NCI-H2196 (cell line): ENCODE data around the gene MYBPC2.
A peak's percentile ranks its signal among the peaks of the same experiment; 100 is the strongest.

Experiments
- DNase-seq: peaks from one replicate; lab custom pipeline; 2025; ENCODE audit not compliant: unreplicated experiment; lab: John Stamatoyannopoulos, UW

MYBPC2 gene

GRCh38 chr19:50409347-50409746, 23.3 kb upstream of the MYBPC2 start:
- DNase-seq = no peak

GRCh38 chr19:50410109-50410508, 22.6 kb upstream of the MYBPC2 start:
- no peak for DNase-seq

GRCh38 chr19:50412419-50412818, 20.3 kb upstream of the MYBPC2 start:
- no peak for DNase-seq

- DNase-seq = no peak
Observed at GRCh38 chr19:50413096-50413495, 19.6 kb upstream of the MYBPC2 start.

- no peak for DNase-seq
Observed at GRCh38 chr19:50413531-50413930, 19.2 kb upstream of the MYBPC2 start.

- DNase-seq = peak; percentile 5
Observed at GRCh38 chr19:50414864-50415660, 17.6 kb upstream of the MYBPC2 start.

- no peak for DNase-seq
Observed at GRCh38 chr19:50415661-50416033, 17.0 kb upstream of the MYBPC2 start.

- no peak for DNase-seq
Observed at GRCh38 chr19:50416034-50416977, 16.4 kb upstream of the MYBPC2 start.

GRCh38 chr19:50417111-50418081, 15.3 kb upstream of the MYBPC2 start:
- peak; percentile 23 for DNase-seq

- no peak for DNase-seq
Observed at GRCh38 chr19:50418176-50419021, 14.3 kb upstream of the MYBPC2 start, which contains the start of gene SPIB. TSS of gene SPIB (plus strand) at chr19:50418938. CDS start at chr19:50418963, 25 bp downstream.

GRCh38 chr19:50419022-50419579, 13.6 kb upstream of the MYBPC2 start:
- no peak for DNase-seq

GRCh38 chr19:50419580-50420035, 13.1 kb upstream of the MYBPC2 start:
- DNase-seq = no peak

GRCh38 chr19:50420127-50420526, 12.6 kb upstream of the MYBPC2 start:
- no peak for DNase-seq

GRCh38 chr19:50420808-50421207, 11.9 kb upstream of the MYBPC2 start:
- DNase-seq = no peak

- DNase-seq = no peak
Observed at GRCh38 chr19:50422397-50423278, 10.1 kb upstream of the MYBPC2 start.

- DNase-seq = no peak
Observed at GRCh38 chr19:50423279-50424113, 9.2 kb upstream of the MYBPC2 start.

GRCh38 chr19:50425581-50425980, 7.1 kb upstream of the MYBPC2 start:
- DNase-seq = no peak
